WERI-Rb-1 (cell line): ENCODE results near the gene CHADL.

ENCODE experiments used
- DNase-seq: peaks from one replicate; pipeline ENCODE4 v3.0.0-alpha.2; 2020
- H3K27ac ChIP-seq: fragments of 250-450 bp; sonication (Bioruptor Pico); 2 replicates; pipeline ENCODE4 v1.5.1; 2020; ENCODE audit warnings: mild to moderate bottlenecking, moderate library complexity
- H3K27me3 ChIP-seq: fragments of 250-450 bp; sonication (Bioruptor Pico); 2 replicates; pipeline ENCODE4 v1.5.1; 2021; ENCODE audit warnings: mild to moderate bottlenecking, low read depth, moderate library complexity; ENCODE audit not compliant: insufficient read depth, severe bottlenecking
- H3K36me3 ChIP-seq: fragments of 250-450 bp; sonication (Bioruptor Pico); 2 replicates; pipeline ENCODE4 v1.5.1; 2020; ENCODE audit warnings: mild to moderate bottlenecking, moderate library complexity
- H3K4me3 ChIP-seq: 2 replicates; pipeline ENCODE4 v1.5.1; 2011; ENCODE audit warnings: low read depth, mild to moderate bottlenecking, control low read depth, low read length
- H3K9me3 ChIP-seq: fragments of 250-450 bp; sonication (Bioruptor Pico); 2 replicates; pipeline ENCODE4 v1.5.1; 2021; ENCODE audit warnings: mild to moderate bottlenecking, moderate library complexity; ENCODE audit not compliant: severe bottlenecking
- CTCF ChIP-seq: IDR thresholded peaks from 2 replicates; pipeline ENCODE4 v1.5.1; 2011; ENCODE audit warnings: low read depth, mild to moderate bottlenecking, control low read depth, inconsistent platforms, low read length

The CHADL gene

GRCh38 chr22:41238570-41239442 is 1.9 kb downstream of the CHADL start:
- Histone ChIP-seq H3K4me3 (no peak overlapping the region), H3K27me3 (no peaks in the 10 kb centered on the region), H3K9me3 (no peaks in the 10 kb centered on the region), H3K36me3 (no peaks in the 10 kb centered on the region), H3K27ac (no peak overlapping the region)
- no peak for TF ChIP-seq CTCF
- DNase-seq, result no peak

- Histone ChIP-seq H3K9me3 (no peaks in the 10 kb centered on the region), H3K36me3 (no peaks in the 10 kb centered on the region), H3K27me3 (no peaks in the 10 kb centered on the region), H3K27ac (no peak overlapping the region), H3K4me3 (no peak overlapping the region)
- no peak for TF ChIP-seq CTCF
- no peak for DNase-seq
Measured at GRCh38 chr22:41237707-41238569, 2.8 kb downstream of the CHADL start.

- no peak for DNase-seq
- Histone ChIP-seq H3K36me3 (no peaks in the 10 kb centered on the region), H3K4me3 (no peak overlapping the region), H3K27me3 (no peaks in the 10 kb centered on the region), H3K9me3 (no peaks in the 10 kb centered on the region), H3K27ac (no peak overlapping the region)
- TF ChIP-seq CTCF, result no peak
Measured at GRCh38 chr22:41237036-41237706, 3.6 kb downstream of the CHADL start.

- DNase-seq, result no peak
- TF ChIP-seq CTCF, result no peak
- Histone ChIP-seq H3K9me3 (no peaks in the 10 kb centered on the region), H3K36me3 (peaks cover 5% of the 10 kb centered on the region), H3K4me3 (no peak overlapping the region), H3K27ac (no peak overlapping the region), H3K27me3 (no peaks in the 10 kb centered on the region)
Measured at GRCh38 chr22:41234815-41235695, 5.7 kb downstream of the CHADL start.

- H3K4me3 ChIP-seq, result no peak overlapping the region
- H3K9me3 ChIP-seq, result no peaks in the 10 kb centered on the region
- no peaks in the 10 kb centered on the region for H3K27me3 ChIP-seq
- H3K36me3 ChIP-seq, result peaks cover 23% of the 10 kb centered on the region
- no peak for TF ChIP-seq CTCF
- no peak for DNase-seq
- H3K27ac ChIP-seq, result no peak overlapping the region
Measured at GRCh38 chr22:41231369-41231768, 9.4 kb downstream of the CHADL start.
